ENCODE results near the gene SEZ6. TPM values are rescaled to one million over a fixed set of nuclear protein-coding genes. Genes with fewer than 3 reads are reported as not detected.

Gene SEZ6
- total and polyA plus RNA-seq, 4 donors: 0.07 to 0.54 (median 0.18) TPM; not detected in 1

DNA sequence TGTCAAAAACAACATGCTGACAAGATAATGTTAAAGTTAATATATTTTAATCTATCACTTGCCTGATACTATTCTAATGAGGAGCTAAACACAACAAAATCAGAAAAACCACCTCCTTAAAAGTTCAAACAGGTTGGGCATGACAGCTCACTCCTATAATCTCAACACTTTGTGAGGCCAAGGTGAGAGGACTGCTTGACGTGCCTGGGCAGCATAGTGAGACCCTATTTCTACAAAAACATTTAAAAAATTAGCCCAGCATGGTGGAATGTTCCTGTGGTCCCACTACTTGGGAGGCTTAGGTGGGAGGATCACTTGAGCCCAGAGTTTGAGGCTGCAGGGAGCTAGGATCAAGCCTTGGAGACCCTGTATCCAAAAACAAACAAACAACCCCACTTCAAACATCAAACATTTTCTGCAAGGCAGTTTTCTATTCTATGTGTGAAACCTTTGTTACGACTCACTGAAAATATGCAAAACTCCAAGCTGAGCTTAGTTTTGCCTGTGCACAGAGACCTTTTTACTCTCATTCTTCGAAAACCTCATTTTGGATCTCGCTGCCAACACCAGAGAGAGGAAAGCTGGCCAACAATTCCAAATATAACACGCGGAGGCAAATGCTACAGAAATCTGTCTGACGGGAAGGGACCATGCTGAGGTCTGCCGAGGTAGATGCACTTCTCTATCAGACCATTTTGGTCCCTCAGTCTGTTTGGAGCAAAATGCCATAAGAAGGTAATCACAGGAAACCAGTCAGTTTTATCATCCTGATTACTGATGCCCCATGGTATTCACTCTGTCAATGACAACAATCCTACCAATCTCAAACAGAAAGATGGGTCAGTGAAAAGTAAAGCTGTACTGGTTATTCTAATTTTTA, 60.7 kb downstream of the SEZ6 start:
- Histone ChIP-seq H3K9ac (ENCODE audit: insufficient read depth in 1 of 2, low read length in 2 of 2) (no peak overlapping the region), H3K9me3 (ENCODE audit: control insufficient read depth in 4 of 4, insufficient read depth in 3 of 4, low read length in 3 of 4) (no peaks in the 10 kb centered on the region), H3K27me3 (ENCODE audit: control insufficient read depth in 3 of 3, insufficient read depth in 3 of 3, low read length in 2 of 3) (no peaks in the 10 kb centered on the region), H3K27ac (ENCODE audit: low read depth in 1 of 2, low read length in 1 of 2) (peak overlapping the region in 1 of 2 donors; percentile 75), H3K36me3 (ENCODE audit: control insufficient read depth in 4 of 4, insufficient read depth in 4 of 4, low read length in 4 of 4) (peaks cover 0 to 7% (median 2%) of the 10 kb centered on the region in 4 donors), H3K4me1 (ENCODE audit: control insufficient read depth in 5 of 5, insufficient read depth in 5 of 5, low read length in 5 of 5) (peaks cover 0 to 44% (median 21%) of the 10 kb centered on the region in 5 donors), H3K4me3 (no peak overlapping the region)
- ATAC-seq (ENCODE audit: insufficient read depth, low FRiP score) (no peak), DNase-seq (no peak)
- no peak for TF ChIP-seq CTCF (IDR thresholded peaks at IDR 0.05; ENCODE audit: control extremely low read depth, extremely low read depth)
- WGBS, 2 donors: 70 to 85% methylated on average over 8 of the region's 8 CpGs

GRCh38 chr17:28944343-28944742, 61.5 kb downstream of the SEZ6 start:
- H3K9ac ChIP-seq (ENCODE audit: insufficient read depth in 1 of 2, low read length in 2 of 2): no peak overlapping the region
- H3K4me1 ChIP-seq (ENCODE audit: control insufficient read depth in 5 of 5, insufficient read depth in 5 of 5, low read length in 5 of 5): peaks cover 0 to 51% (median 21%) of the 10 kb centered on the region in 5 donors
- no peak overlapping the region for H3K4me3 ChIP-seq
- TF ChIP-seq CTCF (IDR thresholded peaks at IDR 0.05; ENCODE audit: control extremely low read depth, extremely low read depth): no peak
- ATAC-seq (ENCODE audit: insufficient read depth, low FRiP score): no peak
- peaks cover 0 to 7% (median 2%) of the 10 kb centered on the region in 4 donors for H3K36me3 ChIP-seq (ENCODE audit: control insufficient read depth in 4 of 4, insufficient read depth in 4 of 4, low read length in 4 of 4)
- DNase-seq: no peak
- 87 to 92% methylated on average over 4 of the region's 4 CpGs for WGBS, 2 donors
- H3K27me3 ChIP-seq (ENCODE audit: control insufficient read depth in 3 of 3, insufficient read depth in 3 of 3, low read length in 2 of 3): no peaks in the 10 kb centered on the region
- H3K9me3 ChIP-seq (ENCODE audit: control insufficient read depth in 4 of 4, insufficient read depth in 3 of 4, low read length in 3 of 4): no peaks in the 10 kb centered on the region
- H3K27ac ChIP-seq (ENCODE audit: low read depth in 1 of 2, low read length in 1 of 2): no peak overlapping the region

DNA sequence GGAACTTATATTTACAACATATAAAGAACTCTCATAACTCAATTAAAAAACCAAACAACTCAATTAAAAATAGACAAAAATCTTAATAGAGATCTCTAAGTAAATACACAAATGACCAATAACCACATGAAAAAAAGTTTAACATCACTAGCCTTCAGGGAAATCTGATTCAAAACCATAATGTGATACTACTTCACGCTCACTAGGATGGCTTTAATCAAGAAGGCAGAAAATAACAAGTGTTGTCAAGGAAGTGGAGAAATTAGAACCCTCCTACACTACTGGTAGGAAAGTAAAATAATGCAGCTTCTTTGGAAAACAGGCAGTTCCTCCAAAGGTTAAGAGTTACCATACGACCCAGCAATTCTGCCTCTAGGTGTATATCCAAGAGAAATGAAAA, 62.9 kb downstream of the SEZ6 start:
- ATAC-seq (ENCODE audit: insufficient read depth, low FRiP score): no peak
- DNase-seq: no peak
- WGBS, 2 donors: 90 to 92% methylated on average over 2 of the region's 2 CpGs
- Histone ChIP-seq H3K27ac (ENCODE audit: low read depth in 1 of 2, low read length in 1 of 2) (no peak overlapping the region), H3K36me3 (ENCODE audit: control insufficient read depth in 4 of 4, insufficient read depth in 4 of 4, low read length in 4 of 4) (peaks cover 0 to 8% (median 2%) of the 10 kb centered on the region in 4 donors), H3K9me3 (ENCODE audit: control insufficient read depth in 4 of 4, insufficient read depth in 3 of 4, low read length in 3 of 4) (no peaks in the 10 kb centered on the region), H3K4me3 (no peak overlapping the region), H3K9ac (ENCODE audit: insufficient read depth in 1 of 2, low read length in 2 of 2) (no peak overlapping the region), H3K27me3 (ENCODE audit: control insufficient read depth in 3 of 3, insufficient read depth in 3 of 3, low read length in 2 of 3) (no peaks in the 10 kb centered on the region), H3K4me1 (ENCODE audit: control insufficient read depth in 5 of 5, insufficient read depth in 5 of 5, low read length in 5 of 5) (peaks cover under 1 to 56% (median 19%) of the 10 kb centered on the region in 5 donors)
- no peak for TF ChIP-seq CTCF (IDR thresholded peaks at IDR 0.05; ENCODE audit: control extremely low read depth, extremely low read depth)

Data from lung (tissue), 12 donors.